ENCODE data around the gene PRKAR2B. TPM values are rescaled to one million over a fixed set of nuclear protein-coding genes. Genes with fewer than 3 reads are reported as not detected.

The PRKAR2B gene
- polyA plus RNA-seq, 1 donor from 2014 or later: 297 TPM

DNA sequence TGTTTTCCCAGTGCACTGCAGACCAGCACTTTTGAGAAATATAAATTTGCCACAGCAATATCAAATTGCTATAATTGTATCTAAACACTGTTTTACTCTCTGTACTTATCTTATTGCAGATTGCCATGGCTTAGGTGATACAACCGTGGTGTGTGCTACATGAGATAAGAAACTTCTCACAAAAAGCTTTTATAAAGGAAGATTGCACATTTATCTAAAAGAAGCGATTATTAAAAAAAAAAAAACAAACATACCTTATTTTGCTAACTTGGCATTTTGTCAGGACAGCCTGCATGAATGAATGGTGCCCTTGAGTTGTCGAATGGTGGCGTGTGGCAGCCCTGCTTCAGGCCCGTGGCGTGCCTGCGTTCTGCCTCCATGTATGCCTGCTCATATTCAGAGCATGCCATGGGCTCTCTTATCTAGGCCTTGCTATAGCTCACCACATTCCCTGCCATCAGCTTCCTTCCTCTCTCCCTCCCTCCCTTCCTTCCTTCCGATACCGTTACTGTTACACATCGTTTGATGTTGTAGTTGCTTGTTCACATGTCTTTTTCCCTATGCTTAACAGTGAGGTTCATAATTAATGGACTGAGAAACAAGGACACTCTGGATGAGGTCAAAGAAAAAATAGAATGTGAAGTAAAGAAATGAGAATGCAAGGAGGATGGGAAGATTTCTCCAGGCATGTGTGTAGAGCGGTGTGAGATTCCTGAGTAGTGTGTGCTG lies 34.9 kb downstream of the PRKAR2B start:
- no peaks in the 10 kb centered on the region for H3K27me3 ChIP-seq (ENCODE audit: insufficient read depth, low read depth, low read length)

DNA sequence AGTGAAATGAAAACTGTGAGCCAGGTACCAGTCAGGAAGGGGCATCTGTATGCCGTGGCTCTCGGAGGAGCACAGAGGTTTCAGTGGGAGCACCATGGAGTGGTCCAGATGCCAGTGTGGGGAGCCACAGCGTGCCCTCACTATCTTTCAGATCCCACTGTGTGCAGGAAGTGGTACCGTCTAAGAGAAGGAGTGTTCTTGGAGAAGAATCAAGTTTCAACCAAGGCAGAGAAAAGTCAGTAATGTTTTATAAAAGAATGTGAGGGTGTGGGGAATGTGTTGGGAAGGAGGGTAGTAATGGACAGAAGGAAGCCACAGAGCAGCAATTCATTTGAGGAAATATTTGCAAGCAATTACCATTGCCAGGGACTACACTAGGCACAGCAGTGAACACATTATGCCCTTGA lies 35.6 kb downstream of the PRKAR2B start:
- Histone ChIP-seq H3K4me3 (ENCODE audit: low read length) (no peak overlapping the region), H3K9ac (ENCODE audit: low read length) (no peak overlapping the region), H3K27me3 (ENCODE audit: insufficient read depth, low read depth, low read length) (no peaks in the 10 kb centered on the region), H2AFZ (ENCODE audit: low read depth, low read length) (no peak overlapping the region), H3K4me2 (ENCODE audit: low read length) (no peak overlapping the region), H3F3A (ENCODE audit: insufficient read depth, low read length, poor library complexity, severe bottlenecking) (no peaks in the 10 kb centered on the region), H3K79me2 (replicated peaks; ENCODE audit: insufficient read depth, low read length) (peaks cover 8% of the 10 kb centered on the region), H3K9me2 (ENCODE audit: insufficient read depth, low read length) (no peaks in the 10 kb centered on the region), H4K20me1 (ENCODE audit: insufficient read depth) (no peaks in the 10 kb centered on the region), H3K9me3 (ENCODE audit: low read length) (no peaks in the 10 kb centered on the region), H3K27ac (ENCODE audit: low read length) (no peak overlapping the region), H3K36me3 (ENCODE audit: insufficient read depth, low read length) (no peaks in the 10 kb centered on the region)
- TF ChIP-seq, protein P1, sequence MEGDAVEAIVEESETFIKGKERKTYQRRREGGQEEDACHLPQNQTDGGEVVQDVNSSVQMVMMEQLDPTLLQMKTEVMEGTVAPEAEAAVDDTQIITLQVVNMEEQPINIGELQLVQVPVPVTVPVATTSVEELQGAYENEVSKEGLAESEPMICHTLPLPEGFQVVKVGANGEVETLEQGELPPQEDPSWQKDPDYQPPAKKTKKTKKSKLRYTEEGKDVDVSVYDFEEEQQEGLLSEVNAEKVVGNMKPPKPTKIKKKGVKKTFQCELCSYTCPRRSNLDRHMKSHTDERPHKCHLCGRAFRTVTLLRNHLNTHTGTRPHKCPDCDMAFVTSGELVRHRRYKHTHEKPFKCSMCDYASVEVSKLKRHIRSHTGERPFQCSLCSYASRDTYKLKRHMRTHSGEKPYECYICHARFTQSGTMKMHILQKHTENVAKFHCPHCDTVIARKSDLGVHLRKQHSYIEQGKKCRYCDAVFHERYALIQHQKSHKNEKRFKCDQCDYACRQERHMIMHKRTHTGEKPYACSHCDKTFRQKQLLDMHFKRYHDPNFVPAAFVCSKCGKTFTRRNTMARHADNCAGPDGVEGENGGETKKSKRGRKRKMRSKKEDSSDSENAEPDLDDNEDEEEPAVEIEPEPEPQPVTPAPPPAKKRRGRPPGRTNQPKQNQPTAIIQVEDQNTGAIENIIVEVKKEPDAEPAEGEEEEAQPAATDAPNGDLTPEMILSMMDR (IDR thresholded peaks at IDR 0.05; ENCODE audit: poor library complexity, severe bottlenecking): no peak
- TF ChIP-seq EZH2 (IDR thresholded peaks at IDR 0.05; ENCODE audit: borderline replicate concordance, insufficient read depth, low read length, poor library complexity, severe bottlenecking): no peak
- TF ChIP-seq RAD21 (conservative IDR thresholded peaks at IDR 0.05): no peak
- TF ChIP-seq, protein P2, sequence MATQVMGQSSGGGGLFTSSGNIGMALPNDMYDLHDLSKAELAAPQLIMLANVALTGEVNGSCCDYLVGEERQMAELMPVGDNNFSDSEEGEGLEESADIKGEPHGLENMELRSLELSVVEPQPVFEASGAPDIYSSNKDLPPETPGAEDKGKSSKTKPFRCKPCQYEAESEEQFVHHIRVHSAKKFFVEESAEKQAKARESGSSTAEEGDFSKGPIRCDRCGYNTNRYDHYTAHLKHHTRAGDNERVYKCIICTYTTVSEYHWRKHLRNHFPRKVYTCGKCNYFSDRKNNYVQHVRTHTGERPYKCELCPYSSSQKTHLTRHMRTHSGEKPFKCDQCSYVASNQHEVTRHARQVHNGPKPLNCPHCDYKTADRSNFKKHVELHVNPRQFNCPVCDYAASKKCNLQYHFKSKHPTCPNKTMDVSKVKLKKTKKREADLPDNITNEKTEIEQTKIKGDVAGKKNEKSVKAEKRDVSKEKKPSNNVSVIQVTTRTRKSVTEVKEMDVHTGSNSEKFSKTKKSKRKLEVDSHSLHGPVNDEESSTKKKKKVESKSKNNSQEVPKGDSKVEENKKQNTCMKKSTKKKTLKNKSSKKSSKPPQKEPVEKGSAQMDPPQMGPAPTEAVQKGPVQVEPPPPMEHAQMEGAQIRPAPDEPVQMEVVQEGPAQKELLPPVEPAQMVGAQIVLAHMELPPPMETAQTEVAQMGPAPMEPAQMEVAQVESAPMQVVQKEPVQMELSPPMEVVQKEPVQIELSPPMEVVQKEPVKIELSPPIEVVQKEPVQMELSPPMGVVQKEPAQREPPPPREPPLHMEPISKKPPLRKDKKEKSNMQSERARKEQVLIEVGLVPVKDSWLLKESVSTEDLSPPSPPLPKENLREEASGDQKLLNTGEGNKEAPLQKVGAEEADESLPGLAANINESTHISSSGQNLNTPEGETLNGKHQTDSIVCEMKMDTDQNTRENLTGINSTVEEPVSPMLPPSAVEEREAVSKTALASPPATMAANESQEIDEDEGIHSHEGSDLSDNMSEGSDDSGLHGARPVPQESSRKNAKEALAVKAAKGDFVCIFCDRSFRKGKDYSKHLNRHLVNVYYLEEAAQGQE (IDR thresholded peaks at IDR 0.05; ENCODE audit: borderline replicate concordance): no peak
- TF ChIP-seq SMC3 (conservative IDR thresholded peaks at IDR 0.05; ENCODE audit: poor library complexity): no peak
- TF ChIP-seq EP300 (conservative IDR thresholded peaks at IDR 0.05; ENCODE audit: poor library complexity, severe bottlenecking): no peak
- no peak for TF ChIP-seq TAF1 (IDR thresholded peaks at IDR 0.05; ENCODE audit: low read depth)
- TF ChIP-seq POLR2AphosphoS5 (IDR thresholded peaks at IDR 0.05): no peak
- no peak for TF ChIP-seq MXI1 (conservative IDR thresholded peaks at IDR 0.05; ENCODE audit: poor library complexity, severe bottlenecking)

More for the DNA sequence above, 34.9 kb downstream of the PRKAR2B start:
- Histone ChIP-seq H3K9me2 (ENCODE audit: insufficient read depth, low read length) (no peaks in the 10 kb centered on the region), H4K20me1 (ENCODE audit: insufficient read depth) (no peaks in the 10 kb centered on the region), H3K79me2 (replicated peaks; ENCODE audit: insufficient read depth, low read length) (peaks cover 8% of the 10 kb centered on the region), H3K4me2 (ENCODE audit: low read length) (no peak overlapping the region), H3F3A (ENCODE audit: insufficient read depth, low read length, poor library complexity, severe bottlenecking) (no peaks in the 10 kb centered on the region), H3K27ac (ENCODE audit: low read length) (no peak overlapping the region), H3K9ac (ENCODE audit: low read length) (no peak overlapping the region), H3K9me3 (ENCODE audit: low read length) (no peaks in the 10 kb centered on the region), H3K4me3 (ENCODE audit: low read length) (no peak overlapping the region), H2AFZ (ENCODE audit: low read depth, low read length) (no peak overlapping the region), H3K36me3 (ENCODE audit: insufficient read depth, low read length) (no peaks in the 10 kb centered on the region)
- TF ChIP-seq TAF1 (IDR thresholded peaks at IDR 0.05; ENCODE audit: low read depth): no peak
- no peak for TF ChIP-seq RAD21 (conservative IDR thresholded peaks at IDR 0.05)
- TF ChIP-seq, protein P1 (IDR thresholded peaks at IDR 0.05; ENCODE audit: poor library complexity, severe bottlenecking): no peak
- TF ChIP-seq EZH2 (IDR thresholded peaks at IDR 0.05; ENCODE audit: borderline replicate concordance, insufficient read depth, low read length, poor library complexity, severe bottlenecking): no peak
- TF ChIP-seq, protein P2 (IDR thresholded peaks at IDR 0.05; ENCODE audit: borderline replicate concordance): no peak
- no peak for TF ChIP-seq SMC3 (conservative IDR thresholded peaks at IDR 0.05; ENCODE audit: poor library complexity)
- TF ChIP-seq POLR2AphosphoS5 (IDR thresholded peaks at IDR 0.05): no peak
- no peak for TF ChIP-seq MXI1 (conservative IDR thresholded peaks at IDR 0.05; ENCODE audit: poor library complexity, severe bottlenecking)
- TF ChIP-seq EP300 (conservative IDR thresholded peaks at IDR 0.05; ENCODE audit: poor library complexity, severe bottlenecking): no peak
